Heart left ventricle (tissue), 13 donors: ENCODE results near the gene GYG2.

Experiments used
- CTCF ChIP-seq, 12 donors: fragments of 200-600 bp; sonication (generic) in 4 of 12; IDR thresholded peaks; one replicate each; pipeline versions ENCODE4 v1.5.0 to v1.8.0; 2018 to 2022; ENCODE audit warnings: antibody characterized with exemption in 12 of 12, mild to moderate bottlenecking in 5 of 12
- POLR2A ChIP-seq, 2 donors: fragments of 450-650 bp; IDR thresholded peaks; one replicate each; pipeline ENCODE4 v1.6.1; 2017; ENCODE audit warnings: antibody characterized with exemption in 2 of 2, mild to moderate bottlenecking in 2 of 2, moderate library complexity in 2 of 2
- donor health status: ischemic (EF 13 %, LVEDD 7.1; RV severe dilation, severe dysfunction).
- donor health status: DM: no; HTN: yes; CAD: no.
- donor health status: DM: no; HTN: no; CAD: no.
- donor health status: ischemic (EF 25% LVEDD 6.9; RV normal size, moderate dysfunction).
- donor health status: ischemic (EF 25% LVEDD 5.7; RV mildly dilated, moderate dysfunction).
- donor health status: ischemic (EF 35%, LVEDD 5.7; RV mildly dilated, moderate dysfunction).
- donor health status: nonischemic (EF 11% LVEDD 7.7; RV severe dilation, severe dysfunction).
- donor health status: DM: yes; HTN: yes; CAD: no.
- donor health status: PGD.
- donor health status: ischemic (EF 29% LVEDD 5.4; RV normal size, mild dysfunction).
- donor health status: nonischemic (EF 23%, LVEDD 6.1; RV moderate dilation, normal function).

- no peak for TF ChIP-seq CTCF (IDR thresholded peaks at IDR 0.05)
- TF ChIP-seq POLR2A (IDR thresholded peaks at IDR 0.05) = no peak
Observed at GRCh38 chrX:2883770-2884169, 55.0 kb downstream of the GYG2 start.
